OCI-LY3 (cell line): ENCODE results near the gene CAPN7.

Experiments
- H2AFZ ChIP-seq: fragments of 200-600, 300-600 bp; shearing (Covaris generic); 2 replicates; pipeline ENCODE4 v1.6.0; 2014; ENCODE audit warnings: antibody characterized with exemption, low read depth, low read length
- H3K27ac ChIP-seq: fragments of 200-600, 300-600 bp; sonication (generic); 2 replicates; pipeline ENCODE4 v1.5.1; 2014; ENCODE audit warnings: mild to moderate bottlenecking, low read length, moderate library complexity, mixed read lengths
- H3K27me3 ChIP-seq: fragments of 200-600, 300-600 bp; sonication (generic); 2 replicates; pipeline ENCODE4 v1.6.1; 2014; ENCODE audit warnings: low read depth, low read length, mixed read lengths
- H3K36me3 ChIP-seq: fragments of 200-600, 300-600 bp; sonication (generic); replicated peaks from 2 replicates; pipeline ENCODE3; 2014; ENCODE audit warnings: low read depth, low read length, mixed read lengths
- H3K4me1 ChIP-seq: fragments of 300-600, 200-600 bp; sonication (generic); 2 replicates; pipeline ENCODE4 v1.6.1; 2014; ENCODE audit warnings: low read length, mixed read lengths
- H3K4me2 ChIP-seq: fragments of 200-600, 300-600 bp; sonication (generic); 2 replicates; pipeline ENCODE4 v1.6.1; 2014; ENCODE audit warnings: low read length, mixed read lengths
- H3K4me3 ChIP-seq: fragments of 300-600, 200-600 bp; sonication (generic); 2 replicates; pipeline ENCODE4 v1.5.1; 2014; ENCODE audit warnings: antibody characterized with exemption, mild to moderate bottlenecking, low read length, moderate library complexity
- H3K79me2 ChIP-seq: fragments of 300-600, 200-600 bp; shearing (Covaris generic); 2 replicates; pipeline ENCODE4 v1.6.1; 2014; ENCODE audit warnings: mild to moderate bottlenecking, low read length, mixed read lengths
- H3K9ac ChIP-seq: fragments of 300-600, 200-600 bp; shearing (Covaris generic); 2 replicates; pipeline ENCODE4 v1.6.0; 2014; ENCODE audit warnings: mild to moderate bottlenecking, low read length, moderate library complexity
- H3K9me3 ChIP-seq: fragments of 200-600, 300-600 bp; shearing (Covaris generic); 2 replicates; pipeline ENCODE4 v1.6.1; 2014; ENCODE audit warnings: low read length, mixed read lengths; ENCODE audit not compliant: insufficient read depth
- H4K20me1 ChIP-seq: fragments of 200-600, 300-600 bp; sonication (generic); 2 replicates; pipeline ENCODE4 v1.6.1; 2016; ENCODE audit warnings: low read length, mixed read lengths; ENCODE audit not compliant: insufficient read depth
- CTCF ChIP-seq: fragments of 200-600, 300-600 bp; sonication (generic); IDR thresholded peaks from 2 replicates; pipeline ENCODE4 v1.5.1; 2014; ENCODE audit warnings: antibody characterized with exemption, low read length, low read depth
- EZH2phosphoT487 ChIP-seq: fragments of 200-600 bp; shearing (Covaris generic); IDR thresholded peaks from 2 replicates; pipeline ENCODE4 v1.6.1; 2018; ENCODE audit warnings: antibody characterized with exemption, mixed run types, low read depth

The CAPN7 gene

GRCh38 chr3:15277861-15278500 lies 71.9 kb downstream of the CAPN7 start:
- TF ChIP-seq CTCF (no peak), EZH2phosphoT487 (no peak)
- Histone ChIP-seq H3K4me3 (no peak overlapping the region), H3K36me3 (peaks cover 28% of the 10 kb centered on the region), H3K4me1 (peaks cover 34% of the 10 kb centered on the region), H3K9ac (no peak overlapping the region), H3K27ac (no peak overlapping the region), H3K4me2 (no peak overlapping the region), H2AFZ (no peak overlapping the region), H3K9me3 (no peaks in the 10 kb centered on the region), H3K27me3 (no peaks in the 10 kb centered on the region), H4K20me1 (peaks cover 77% of the 10 kb centered on the region), H3K79me2 (peaks cover 80% of the 10 kb centered on the region)

GRCh38 chr3:15279205-15279604 lies 73.2 kb downstream of the CAPN7 start:
- Histone ChIP-seq H3K36me3 (peaks cover 25% of the 10 kb centered on the region), H3K27me3 (no peaks in the 10 kb centered on the region), H3K9me3 (no peaks in the 10 kb centered on the region), H4K20me1 (peaks cover 80% of the 10 kb centered on the region), H3K4me3 (no peak overlapping the region), H3K4me1 (peaks cover 25% of the 10 kb centered on the region), H3K4me2 (peak overlapping the region; percentile 19; the same call in 1 of the 2 replicates), H3K27ac (no peak overlapping the region), H3K79me2 (peaks cover 85% of the 10 kb centered on the region), H2AFZ (no peak overlapping the region), H3K9ac (no peak overlapping the region)
- TF ChIP-seq EZH2phosphoT487 = no peak
- no peak for TF ChIP-seq CTCF

DNA sequence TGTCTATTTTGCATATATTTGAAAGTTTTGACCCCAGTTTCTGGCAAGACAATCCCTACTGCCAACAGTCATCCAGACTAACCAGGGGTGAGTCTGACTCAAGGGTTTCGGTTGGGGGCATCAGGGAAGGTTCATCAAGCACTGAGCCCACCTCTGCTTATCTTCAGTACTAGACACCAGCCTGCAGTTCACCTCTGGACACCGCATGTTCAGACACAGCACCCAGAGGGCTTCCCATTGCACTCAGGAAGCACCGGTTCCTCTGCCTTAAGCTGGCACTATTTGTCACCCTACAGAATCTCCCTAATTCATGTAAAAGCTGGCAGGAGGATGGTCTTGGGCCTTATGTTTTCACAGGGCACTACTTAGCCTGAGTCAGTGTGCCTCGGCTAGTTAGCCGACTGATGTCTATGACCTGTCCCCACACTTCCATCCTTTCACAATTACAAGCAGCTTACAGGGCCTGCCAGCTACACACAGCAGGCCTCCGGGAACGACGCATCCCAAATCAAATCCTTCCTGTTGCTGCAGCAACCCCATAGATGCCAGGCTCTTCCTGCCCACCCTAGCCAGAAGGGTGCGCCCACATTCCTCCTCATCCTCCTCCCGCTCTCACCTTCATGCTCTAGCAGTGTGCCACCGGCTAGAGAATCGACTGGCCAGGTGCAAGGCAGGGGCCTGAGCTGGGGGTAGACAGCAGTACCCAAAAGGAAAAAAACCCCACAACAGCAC lies 73.8 kb downstream of the CAPN7 start:
- Histone ChIP-seq H3K79me2 (peaks cover 89% of the 10 kb centered on the region), H3K4me3 (no peak overlapping the region), H3K27me3 (no peaks in the 10 kb centered on the region), H4K20me1 (peaks cover 84% of the 10 kb centered on the region), H3K4me2 (peak overlapping the region; percentile 19), H3K4me1 (peaks cover 25% of the 10 kb centered on the region), H3K9ac (no peak overlapping the region), H3K27ac (no peak overlapping the region), H3K9me3 (no peaks in the 10 kb centered on the region), H3K36me3 (peaks cover 23% of the 10 kb centered on the region), H2AFZ (no peak overlapping the region)
- TF ChIP-seq CTCF = peak; percentile 15; the same call in 1 of the 2 replicates
- no peak for TF ChIP-seq EZH2phosphoT487

- H4K20me1 ChIP-seq = peaks cover 89% of the 10 kb centered on the region
- no peaks in the 10 kb centered on the region for H3K27me3 ChIP-seq
- no peak overlapping the region for H3K9ac ChIP-seq
- peaks cover 92% of the 10 kb centered on the region for H3K79me2 ChIP-seq
- no peak overlapping the region for H3K27ac ChIP-seq
- H2AFZ ChIP-seq = no peak overlapping the region
- peaks cover 29% of the 10 kb centered on the region for H3K36me3 ChIP-seq
- peaks cover 24% of the 10 kb centered on the region for H3K4me1 ChIP-seq
- no peak for TF ChIP-seq CTCF
- TF ChIP-seq EZH2phosphoT487 = no peak
- no peak overlapping the region for H3K4me3 ChIP-seq
- no peaks in the 10 kb centered on the region for H3K9me3 ChIP-seq
- H3K4me2 ChIP-seq = no peak overlapping the region
Measured at GRCh38 chr3:15280853-15281532, 74.9 kb downstream of the CAPN7 start.
